GM12878 (cell line): ENCODE measurements around the gene PTPRN2. TPM values are rescaled to one million over a fixed set of nuclear protein-coding genes. Genes with fewer than 3 reads are reported as not detected.

ENCODE experiments used
- ATAC-seq: fragments of 200-7000 bp; cut with Tn5 transposase; 3 replicates; pipeline ENCODE4 v1.9.1; 2020; ENCODE audit warnings: mild to moderate bottlenecking, moderate library complexity
- BruUV-seq: library from RNA; stranded (reverse); fragments of 400-500 nt; replicated peaks from 2 replicates; lab custom pipeline; 2021; lab: Mats Ljungman, UMichigan
- CTCF ChIA-PET: fragments of 300-600 bp; sonication (Branson Sonifier 250); formaldehyde crosslinking; extraction: SDS; loops from one replicate; lab custom pipeline; 2021; ENCODE audit warnings: inconsistent platforms; lab: Yijun Ruan, JAX
- POLR2A ChIA-PET: fragments of 350-600 bp; formaldehyde crosslinking; extraction: SDS; loops from one replicate; lab custom pipeline; 2021; ENCODE audit warnings: inconsistent platforms; lab: Charles Lee
- RAD21 ChIA-PET: fragments of 300-600 bp; sonication (Branson Sonifier 250); formaldehyde crosslinking; loops from one replicate; lab custom pipeline; 2023; ENCODE audit warnings: antibody characterized with exemption; ENCODE audit not compliant: unreplicated experiment; lab: Charles Lee
- SMC1A ChIA-PET: fragments of 300-600 bp; sonication (Branson Sonifier 250); formaldehyde crosslinking; loops from one replicate; lab custom pipeline; 2023; ENCODE audit not compliant: unreplicated experiment, uncharacterized antibody; lab: Charles Lee
- DNase-seq: peaks from one replicate; pipeline ENCODE4 v3.0.0-alpha.2; 2011; ENCODE audit warnings: low read depth, low spot score
- FAIRE-seq: peaks from 3 replicates; lab custom pipeline; 2011; peaks lifted over from hg19 to GRCh38; lab: Jason Lieb, UNC
- H2AFZ ChIP-seq: 2 replicates; pipeline ENCODE4 v1.6.0; 2011; ENCODE audit warnings: low read depth, low read length, control low read depth; ENCODE audit not compliant: control insufficient read depth
- H3K27ac ChIP-seq: 2 replicates; pipeline ENCODE4 v1.5.1; 2011; ENCODE audit warnings: control low read depth; ENCODE audit not compliant: control insufficient read depth, insufficient read depth
- H3K27me3 ChIP-seq, 2 experiments: replicated peaks in 1 of 2; 2 replicates each; pipeline versions ENCODE4 v1.6.0 to v1.6.1; 2011; ENCODE audit warnings: low read length in 1 of 2; ENCODE audit not compliant: control insufficient read depth in 2 of 2, insufficient read depth in 2 of 2
- H3K36me3 ChIP-seq, 2 experiments: 2 replicates each; pipeline ENCODE4 v1.5.1; 2011; ENCODE audit warnings: low read length in 1 of 2; ENCODE audit not compliant: control insufficient read depth in 2 of 2, insufficient read depth in 2 of 2
- H3K4me1 ChIP-seq: 2 replicates; pipeline ENCODE4 v1.6.1; 2011; ENCODE audit warnings: mild to moderate bottlenecking, low read length, moderate library complexity, mixed read lengths; ENCODE audit not compliant: control insufficient read depth, insufficient read depth
- H3K4me2 ChIP-seq: 2 replicates; pipeline ENCODE4 v1.6.0; 2011; ENCODE audit warnings: control low read depth; ENCODE audit not compliant: control insufficient read depth, insufficient read depth
- H3K4me3 ChIP-seq: fragments of 200-600 bp; sonication (generic); 2 replicates; pipeline ENCODE4 v1.5.1; 2016
- H3K79me2 ChIP-seq: 2 replicates; pipeline ENCODE4 v1.6.0; 2011; ENCODE audit warnings: low read length; ENCODE audit not compliant: control insufficient read depth, insufficient read depth
- H3K9ac ChIP-seq: 2 replicates; pipeline ENCODE4 v1.8.0; 2011; ENCODE audit warnings: low read length, control low read depth, mixed read lengths; ENCODE audit not compliant: control insufficient read depth, insufficient read depth
- H3K9me3 ChIP-seq: replicated peaks from 3 replicates; pipeline ENCODE4 v1.5.1; 2011; ENCODE audit warnings: mild to moderate bottlenecking, low read length; ENCODE audit not compliant: control insufficient read depth, insufficient read depth
- H4K20me1 ChIP-seq: 2 replicates; pipeline ENCODE4 v1.6.0; 2011; ENCODE audit not compliant: control insufficient read depth, insufficient read depth
- ATF2 ChIP-seq: IDR thresholded peaks from 2 replicates; pipeline ENCODE4 v1.6.1; 2012; ENCODE audit warnings: low read length, inconsistent platforms
- BCL11A ChIP-seq: IDR thresholded peaks from 2 replicates; pipeline ENCODE4 v1.6.1; 2011; ENCODE audit warnings: low read depth, low read length
- CBFB ChIP-seq: IDR thresholded peaks from 2 replicates; pipeline ENCODE4 v1.6.1; 2016; ENCODE audit warnings: antibody characterized with exemption, low read depth
- CBX3 ChIP-seq: fragments of 200-600 bp; sonication (generic); IDR thresholded peaks from 2 replicates; pipeline ENCODE4 v1.6.1; 2016; ENCODE audit warnings: low read depth, borderline replicate concordance
- CEBPB ChIP-seq, 2 experiments: fragments of 150-350 bp in 1 of 2; IDR thresholded peaks; 2 replicates each; pipeline ENCODE4 v1.6.1; 2012 to 2014; ENCODE audit warnings: low read depth in 2 of 2, low read length in 2 of 2, borderline replicate concordance in 1 of 2, inconsistent platforms in 1 of 2
- IKZF2 ChIP-seq, 2 experiments: fragments of 450-650 bp; IDR thresholded peaks; 2 replicates each; pipeline ENCODE4 v1.6.1; 2017; ENCODE audit warnings: mild to moderate bottlenecking in 2 of 2, moderate library complexity in 2 of 2
- PAX5 ChIP-seq: IDR thresholded peaks from 2 replicates; pipeline ENCODE4 v1.6.1; 2011; ENCODE audit warnings: low read depth, low read length, borderline replicate concordance
- ZBTB33 ChIP-seq: fragments of 450-650 bp; IDR thresholded peaks from 2 replicates; pipeline ENCODE4 v1.6.1; 2017; ENCODE audit warnings: mild to moderate bottlenecking
- WGBS: methylation state at CpG from one replicate; pipeline ENCODE4 v1.1.6; 2016; ENCODE audit warnings: low lambda C conversion rate; ENCODE audit not compliant: insufficient replicate concordance, insufficient coverage; ENCODE audit errors: missing lambda C conversion rate; 5-methylcytosine and 5-hydroxymethylcytosine counted together
- in situ Hi-C: fragments of 300-500 bp; cut with MboI; formaldehyde crosslinking; loops from 9 replicates; pipeline ENCODE4 v1.14.3; 2018; ENCODE audit warnings: mixed read lengths
- intact Hi-C: fragments of 100-400 bp; cut with micrococcal nuclease; formaldehyde crosslinking; loops from one replicate; pipeline ENCODE4 v1.14.2; 2022; ENCODE audit not compliant: unreplicated experiment
- polyA plus RNA-seq, 11 experiments: library from polyadenylated mRNA; depleted of rRNA in 4 of 11; unstranded in 6 of 11; stranded (reverse) in 5 of 11; fragments of >200 nt; fragmentation: Nextera tagmentation in 4 of 11; fragmentation: Illumina TruSeq in 1 of 11; extraction: Ambion mirVana in 4 of 11; extraction: Trizol in 1 of 11; gene quantifications; 1 replicate in 1 of 11; 2 replicates in 10 of 11; pipeline versions ENCODE4 v1.2.1 to v1.2.3, GENCODE V29; 2011 to 2016; ENCODE audit warnings: inconsistent platforms in 2 of 11, missing spikeins in 2 of 11, low read depth in 1 of 11
- total RNA-seq, 4 experiments: library from RNA; depleted of rRNA in 3 of 4; stranded (reverse); fragments of >200 nt in 3 of 4; fragmentation: Illumina TruSeq in 1 of 4; extraction: Trizol in 1 of 4; gene quantifications; 2 replicates each; pipeline versions ENCODE4 v1.2.1 to v1.2.3, GENCODE V29; 2013 to 2021
- TF ChIP-seq, protein P1 (sequence below): IDR thresholded peaks from 2 replicates; pipeline ENCODE4 v1.6.1; 2011; ENCODE audit warnings: borderline replicate concordance, low read depth, mild to moderate bottlenecking, moderate library complexity, mixed read lengths, low read length; ENCODE audit not compliant: insufficient read depth; ENCODE audit errors: extremely low read length

The PTPRN2 gene
- total and polyA plus RNA-seq, 10 of the 15 experiments (the other 5 are each of a cell fraction or from before 2014, with no cell fraction given) = 5.4 TPM; not detected in 9

GRCh38 chr7:158028290-158028941 lies 559.2 kb downstream of the PTPRN2 start:
- Histone ChIP-seq H3K4me2 (no peak overlapping the region), H3K36me3 (no peaks in the 10 kb centered on the region), H3K79me2 (no peaks in the 10 kb centered on the region), H3K9ac (no peak overlapping the region), H4K20me1 (no peaks in the 10 kb centered on the region), H3K27me3 (no peaks in the 10 kb centered on the region), H2AFZ (no peak overlapping the region), H3K27ac (no peak overlapping the region), H3K9me3 (no peaks in the 10 kb centered on the region; the same call in 2 of the 3 replicates), H3K4me1 (no peaks in the 10 kb centered on the region), H3K4me3 (no peak overlapping the region)
- POLR2A ChIA-PET = no interaction called here
- CTCF ChIA-PET = interaction anchor here (0.7 kb wide), 1 partner anchor 565 kb away, joined by 3 read pairs; no protein-coding TSS in a partner anchor
- 44% methylated on average over 22 of the region's 22 CpGs for WGBS
- intact Hi-C loops = no loop called here
- RAD21 ChIA-PET = no interaction called here
- no peak for TF ChIP-seq ATF2
- in situ Hi-C loops = no loop called here
- SMC1A ChIA-PET = no interaction called here
- ATAC-seq = no peak
- DNase-seq = no peak
- FAIRE-seq = no peak
- no TSS peak for BruUV-seq

GRCh38 chr7:158027646-158028045 lies 560.0 kb downstream of the PTPRN2 start:
- BruUV-seq = no TSS peak
- no peak overlapping the region for H2AFZ ChIP-seq
- ChIA-PET CTCF (interaction anchor here (0.7 kb wide), 1 partner anchor 566 kb away, joined by 3 read pairs; no protein-coding TSS in a partner anchor), SMC1A (no interaction called here), POLR2A (no interaction called here), RAD21 (no interaction called here)
- no peaks in the 10 kb centered on the region; the same call in 2 of the 3 replicates for H3K9me3 ChIP-seq
- no peaks in the 10 kb centered on the region for H3K36me3 ChIP-seq
- DNase-seq (no peak), ATAC-seq (no peak), FAIRE-seq (no peak)
- H3K4me2 ChIP-seq = no peak overlapping the region
- H3K9ac ChIP-seq = no peak overlapping the region
- H3K27me3 ChIP-seq = no peaks in the 10 kb centered on the region
- intact Hi-C loops = no loop called here
- no peak overlapping the region for H3K27ac ChIP-seq
- H4K20me1 ChIP-seq = no peaks in the 10 kb centered on the region
- H3K4me1 ChIP-seq = no peaks in the 10 kb centered on the region
- 47% methylated on average over 6 of the region's 6 CpGs for WGBS
- in situ Hi-C loops = no loop called here
- H3K4me3 ChIP-seq = no peak overlapping the region
- H3K79me2 ChIP-seq = no peaks in the 10 kb centered on the region
- TF ChIP-seq CBFB (no peak), CEBPB (IDR thresholded peaks at IDR 0.05; ENCODE audit: borderline replicate concordance in 1 of 2, low read depth in 2 of 2, low read length in 2 of 2) (no peak), PAX5 (no peak), IKZF2 (IDR thresholded peaks at IDR 0.05) (no peak), BCL11A (no peak), ZBTB33 (no peak), CBX3 (no peak)
- TF ChIP-seq, protein P1, sequence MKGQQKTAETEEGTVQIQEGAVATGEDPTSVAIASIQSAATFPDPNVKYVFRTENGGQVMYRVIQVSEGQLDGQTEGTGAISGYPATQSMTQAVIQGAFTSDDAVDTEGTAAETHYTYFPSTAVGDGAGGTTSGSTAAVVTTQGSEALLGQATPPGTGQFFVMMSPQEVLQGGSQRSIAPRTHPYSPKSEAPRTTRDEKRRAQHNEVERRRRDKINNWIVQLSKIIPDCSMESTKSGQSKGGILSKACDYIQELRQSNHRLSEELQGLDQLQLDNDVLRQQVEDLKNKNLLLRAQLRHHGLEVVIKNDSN = no peak
